Thyroid gland (tissue), 4 donors: ENCODE data around the gene SLC25A11. TPM values are rescaled to one million over a fixed set of nuclear protein-coding genes. Genes with fewer than 3 reads are reported as not detected.

Experiments used
- DNase-seq, 2 donors: peaks; one replicate each; pipeline ENCODE4 v3.0.0-alpha.2; 2019
- H3K27ac ChIP-seq, 3 donors: fragments of 200-600 bp; sonication (generic); 1 replicate in 2 of 3; 2 replicates in 1 of 3; pipeline ENCODE4 v1.5.1; 2016 to 2019; ENCODE audit warnings: mild to moderate bottlenecking in 1 of 3, moderate library complexity in 1 of 3
- H3K27me3 ChIP-seq: fragments of 200-600 bp; sonication (generic); one replicate; pipeline ENCODE4 v1.5.1; 2019
- H3K36me3 ChIP-seq, 2 donors: fragments of 200-600 bp; sonication (generic); one replicate each; pipeline ENCODE4 v1.5.1; 2016 to 2019
- H3K4me1 ChIP-seq, 2 donors: fragments of 200-600 bp; sonication (generic); one replicate each; pipeline ENCODE4 v1.5.1; 2017 to 2019
- H3K4me3 ChIP-seq, 3 donors: fragments of 200-600 bp; sonication (generic); replicated peaks in 1 of 3; 1 replicate in 2 of 3; 2 replicates in 1 of 3; pipeline ENCODE4 v1.5.1; 2016; ENCODE audit warnings: mild to moderate bottlenecking in 1 of 3
- H3K9me3 ChIP-seq: fragments of 200-600 bp; sonication (generic); one replicate; pipeline ENCODE4 v1.5.1; 2017
- POLR2A ChIP-seq, 2 donors: fragments of 450-650 bp; IDR thresholded peaks; one replicate each; pipeline ENCODE4 v1.6.1; 2017; ENCODE audit warnings: antibody characterized with exemption in 2 of 2, mild to moderate bottlenecking in 2 of 2, moderate library complexity in 1 of 2
- WGBS, 2 donors: methylation state at CpG; one replicate each; pipeline ENCODE4 v1.1.5; 2017; 5-methylcytosine and 5-hydroxymethylcytosine counted together
- intact Hi-C: fragments of 100-400 bp; cut with DNase I; formaldehyde crosslinking; loops from one replicate; pipeline ENCODE4 v1.15.1; 2023
- total RNA-seq, 4 donors: library from RNA; depleted of rRNA; stranded (reverse); fragments of >200 nt; gene quantifications; one replicate each; pipeline ENCODE4 v1.2.3, GENCODE V29; 2016
- TF ChIP-seq, protein P1 (sequence below), 6 experiments: fragments of 200-600 bp in 3 of 6; fragments of 450-650 bp in 3 of 6; sonication (generic) in 3 of 6; IDR thresholded peaks; one replicate each; pipeline ENCODE4 v1.5.1; 2016 to 2019; ENCODE audit warnings: antibody characterized with exemption in 6 of 6, mild to moderate bottlenecking in 2 of 6, inconsistent platforms in 1 of 6, moderate library complexity in 1 of 6

Gene SLC25A11
- total RNA-seq, 4 donors from 2014 or later: 29.3 to 62.4 (median 48.4) TPM

DNA sequence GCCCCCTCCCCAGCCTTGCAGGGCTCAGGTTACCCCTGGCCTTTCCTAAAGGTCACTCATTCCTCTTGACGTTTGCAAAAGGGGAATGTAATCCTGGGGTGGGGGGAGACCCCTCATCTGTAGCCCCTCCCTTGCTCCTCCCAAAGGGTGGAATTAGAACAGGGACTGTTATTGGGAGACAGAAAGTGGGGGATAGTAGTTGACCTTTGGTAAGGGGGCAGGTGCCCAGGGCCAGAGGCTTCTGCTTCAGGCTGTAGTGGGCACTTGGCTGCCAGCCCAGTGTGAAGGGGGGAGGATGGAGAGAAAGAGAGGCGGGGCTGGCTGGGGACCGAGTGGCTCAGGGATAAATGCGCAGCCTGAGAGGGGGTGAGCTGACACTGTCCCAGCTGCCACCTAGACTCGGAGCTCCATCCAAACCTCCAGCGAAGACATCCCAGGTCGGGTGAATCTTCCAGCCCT, 10.9 kb upstream of the SLC25A11 start, which contains the start of gene ENO3:
ENO3 (plus strand) TSS at position 374 of the 459 bp plus-strand sequence. CDS start 711 bp downstream, outside the sequence.
- no peak for TF ChIP-seq POLR2A (IDR thresholded peaks at IDR 0.05)
- TF ChIP-seq, protein P1, sequence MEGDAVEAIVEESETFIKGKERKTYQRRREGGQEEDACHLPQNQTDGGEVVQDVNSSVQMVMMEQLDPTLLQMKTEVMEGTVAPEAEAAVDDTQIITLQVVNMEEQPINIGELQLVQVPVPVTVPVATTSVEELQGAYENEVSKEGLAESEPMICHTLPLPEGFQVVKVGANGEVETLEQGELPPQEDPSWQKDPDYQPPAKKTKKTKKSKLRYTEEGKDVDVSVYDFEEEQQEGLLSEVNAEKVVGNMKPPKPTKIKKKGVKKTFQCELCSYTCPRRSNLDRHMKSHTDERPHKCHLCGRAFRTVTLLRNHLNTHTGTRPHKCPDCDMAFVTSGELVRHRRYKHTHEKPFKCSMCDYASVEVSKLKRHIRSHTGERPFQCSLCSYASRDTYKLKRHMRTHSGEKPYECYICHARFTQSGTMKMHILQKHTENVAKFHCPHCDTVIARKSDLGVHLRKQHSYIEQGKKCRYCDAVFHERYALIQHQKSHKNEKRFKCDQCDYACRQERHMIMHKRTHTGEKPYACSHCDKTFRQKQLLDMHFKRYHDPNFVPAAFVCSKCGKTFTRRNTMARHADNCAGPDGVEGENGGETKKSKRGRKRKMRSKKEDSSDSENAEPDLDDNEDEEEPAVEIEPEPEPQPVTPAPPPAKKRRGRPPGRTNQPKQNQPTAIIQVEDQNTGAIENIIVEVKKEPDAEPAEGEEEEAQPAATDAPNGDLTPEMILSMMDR (IDR thresholded peaks at IDR 0.05): no peak
- intact Hi-C loops: no loop called here
- peak in 1 of 2 donors; percentile 17 for DNase-seq
- Histone ChIP-seq H3K4me3 (peak within 1 kb of the TSS in 1 of 3 donors; percentile 98), H3K4me1 (peaks cover 21 to 55% of the 10 kb centered on the region in 2 donors), H3K27me3 (no peaks in the 10 kb centered on the region), H3K27ac (peak within 1 kb of the TSS; percentile 80 to 98 (median 94)), H3K9me3 (no peaks in the 10 kb centered on the region), H3K36me3 (peaks cover 0 to 2% of the 10 kb centered on the region in 2 donors)
- WGBS, 2 donors: 28 to 37% methylated on average over 7 of the region's 7 CpGs

DNA sequence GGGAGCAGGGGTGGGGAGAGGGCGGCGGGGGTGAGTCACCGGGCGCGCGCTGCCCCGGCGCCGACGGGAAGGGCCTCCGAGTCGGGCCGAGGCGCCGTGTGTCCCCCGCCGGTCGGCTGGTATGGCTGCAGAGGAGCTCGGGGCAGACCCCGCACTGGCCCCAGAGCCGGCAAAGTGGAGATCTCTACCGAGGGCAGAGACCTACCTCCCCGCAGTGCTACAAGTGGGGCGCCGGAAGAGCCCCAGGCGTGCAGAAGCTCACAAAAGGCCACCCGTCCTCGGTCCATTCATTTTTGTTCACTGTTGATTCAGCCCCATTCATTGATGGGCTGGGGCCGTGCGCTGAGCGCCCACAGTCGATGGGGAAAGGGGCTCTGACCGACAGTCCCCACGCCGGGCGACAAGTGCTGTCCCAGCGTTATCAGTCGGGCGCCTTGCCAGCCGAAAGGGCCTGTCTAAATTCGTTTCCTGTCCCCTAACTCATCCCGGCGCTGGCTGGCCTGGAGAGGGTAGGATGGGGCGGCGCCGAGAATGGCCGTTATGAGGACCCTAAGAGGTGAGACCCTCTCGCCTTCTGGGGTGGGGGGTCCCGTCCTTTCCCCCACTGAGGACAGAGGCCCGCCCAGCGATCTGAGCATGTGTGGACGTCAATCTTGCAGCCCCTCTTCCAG, 10.4 kb upstream of the SLC25A11 start:
- WGBS, 2 donors: 1 to 18% methylated on average over 5 to 14 of the region's 52 CpGs
- peak; percentile 40 to 41 for DNase-seq

DNA sequence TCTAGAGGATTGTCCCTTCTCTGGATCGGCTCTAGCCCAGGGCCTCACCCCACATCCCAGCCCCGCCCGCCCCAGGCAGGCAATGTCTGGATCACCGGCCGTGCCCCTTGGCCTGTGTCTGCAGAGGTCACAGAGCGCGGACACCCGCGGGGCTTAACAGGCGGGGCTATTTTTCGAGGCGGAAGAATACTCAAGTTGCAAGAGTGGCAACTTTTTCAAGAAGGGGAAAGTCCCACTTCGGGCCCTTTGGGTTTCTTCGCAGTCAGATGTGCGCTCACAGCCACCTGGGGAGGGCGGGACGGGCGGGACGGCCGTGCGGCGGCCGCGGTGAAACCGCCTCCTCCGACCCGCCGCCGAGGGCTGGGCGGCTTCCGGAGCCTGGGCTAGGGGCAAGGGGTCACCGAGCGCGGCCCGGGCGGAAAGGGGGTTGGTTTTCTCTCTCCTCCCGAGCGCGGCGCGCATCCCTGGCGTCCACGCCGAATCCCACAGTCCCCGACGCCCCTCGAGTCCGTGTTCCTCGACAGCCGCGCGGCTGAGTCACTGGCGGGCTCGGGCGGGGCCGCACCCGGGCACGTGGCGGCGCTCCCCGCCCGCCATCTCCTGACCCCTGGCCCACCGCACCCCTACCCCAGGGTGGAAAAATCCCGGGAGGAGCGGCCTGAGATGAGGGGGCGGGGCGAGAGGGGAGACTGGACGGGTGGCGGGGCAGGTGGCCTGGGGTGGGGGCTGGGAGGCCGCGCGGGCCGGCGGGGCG, 9.7 kb upstream of the SLC25A11 start:
- peak in 1 of 2 donors; percentile 28 for TF ChIP-seq POLR2A (IDR thresholded peaks at IDR 0.05)
- TF ChIP-seq, protein P1 (IDR thresholded peaks at IDR 0.05): no peak
- DNase-seq: peak; percentile 73 to 75
- Histone ChIP-seq H3K4me1 (peaks cover 21 to 64% of the 10 kb centered on the region in 2 donors), H3K36me3 (peaks cover 0 to 7% of the 10 kb centered on the region in 2 donors), H3K4me3 (peak overlapping the region; percentile 41 to 98 (median 66)), H3K9me3 (no peaks in the 10 kb centered on the region), H3K27me3 (no peaks in the 10 kb centered on the region), H3K27ac (peak overlapping the region; percentile 80 to 98 (median 94))
- 0 to 1% methylated on average over 9 to 21 of the region's 75 CpGs for WGBS, 2 donors
- intact Hi-C loops: no loop called here

More for the DNA sequence above, 10.4 kb upstream of the SLC25A11 start:
- peak overlapping the region in 1 of 3 donors; percentile 98 for H3K4me3 ChIP-seq
- no peaks in the 10 kb centered on the region for H3K27me3 ChIP-seq
- intact Hi-C loops: no loop called here
- TF ChIP-seq POLR2A (IDR thresholded peaks at IDR 0.05): peak in 1 of 2 donors; percentile 13
- TF ChIP-seq, protein P1 (IDR thresholded peaks at IDR 0.05): no peak
- peak overlapping the region; percentile 80 to 98 (median 94) for H3K27ac ChIP-seq
- no peaks in the 10 kb centered on the region for H3K9me3 ChIP-seq
- peaks cover 21 to 57% of the 10 kb centered on the region in 2 donors for H3K4me1 ChIP-seq
- peaks cover 0 to 2% of the 10 kb centered on the region in 2 donors for H3K36me3 ChIP-seq

DNA sequence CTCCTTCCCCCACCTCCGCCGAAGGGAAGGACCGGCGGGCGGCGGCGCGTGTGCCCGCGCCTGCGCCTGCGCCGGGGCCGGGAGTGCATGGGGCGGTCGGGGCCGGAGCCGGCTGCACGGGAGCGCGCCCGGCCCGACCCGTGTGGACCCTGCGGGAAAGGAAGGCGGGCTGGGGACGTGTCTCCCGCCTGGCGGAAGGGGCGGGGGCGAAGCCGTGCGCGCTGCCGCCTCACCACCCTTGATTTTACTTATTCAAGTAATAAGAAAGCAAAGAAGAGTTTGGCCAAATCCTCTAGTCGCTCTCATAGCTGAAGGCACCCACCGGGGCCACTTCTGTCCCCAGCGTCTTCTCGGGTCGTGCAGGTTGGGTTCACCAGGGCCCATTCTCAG, 9.1 kb upstream of the SLC25A11 start:
- Histone ChIP-seq H3K27me3 (no peaks in the 10 kb centered on the region), H3K9me3 (no peaks in the 10 kb centered on the region), H3K36me3 (peaks cover 0 to 7% of the 10 kb centered on the region in 2 donors), H3K4me1 (peaks cover 21 to 63% of the 10 kb centered on the region in 2 donors), H3K27ac (peak overlapping the region; percentile 80 to 98 (median 94)), H3K4me3 (peak overlapping the region; percentile 41 to 98 (median 66))
- peak; percentile 82 to 85 for DNase-seq
- intact Hi-C loops: no loop called here
- TF ChIP-seq, protein P1 (IDR thresholded peaks at IDR 0.05): peak in 2 of 6 experiments; percentile 9 to 15
- TF ChIP-seq POLR2A (IDR thresholded peaks at IDR 0.05): peak; percentile 39 to 66
- WGBS, 2 donors: 0 to 1% methylated on average over 9 to 32 of the region's 40 CpGs
